ENCODE results near the gene CLEC18B.
A peak's percentile ranks its signal among the peaks of the same experiment; 100 is the strongest.
"Not testable (repeated sequence)": the region's sequence is repeated elsewhere in the genome, so short reads cannot be mapped to it uniquely, and the experiment has no call there.

The CLEC18B gene

DNA sequence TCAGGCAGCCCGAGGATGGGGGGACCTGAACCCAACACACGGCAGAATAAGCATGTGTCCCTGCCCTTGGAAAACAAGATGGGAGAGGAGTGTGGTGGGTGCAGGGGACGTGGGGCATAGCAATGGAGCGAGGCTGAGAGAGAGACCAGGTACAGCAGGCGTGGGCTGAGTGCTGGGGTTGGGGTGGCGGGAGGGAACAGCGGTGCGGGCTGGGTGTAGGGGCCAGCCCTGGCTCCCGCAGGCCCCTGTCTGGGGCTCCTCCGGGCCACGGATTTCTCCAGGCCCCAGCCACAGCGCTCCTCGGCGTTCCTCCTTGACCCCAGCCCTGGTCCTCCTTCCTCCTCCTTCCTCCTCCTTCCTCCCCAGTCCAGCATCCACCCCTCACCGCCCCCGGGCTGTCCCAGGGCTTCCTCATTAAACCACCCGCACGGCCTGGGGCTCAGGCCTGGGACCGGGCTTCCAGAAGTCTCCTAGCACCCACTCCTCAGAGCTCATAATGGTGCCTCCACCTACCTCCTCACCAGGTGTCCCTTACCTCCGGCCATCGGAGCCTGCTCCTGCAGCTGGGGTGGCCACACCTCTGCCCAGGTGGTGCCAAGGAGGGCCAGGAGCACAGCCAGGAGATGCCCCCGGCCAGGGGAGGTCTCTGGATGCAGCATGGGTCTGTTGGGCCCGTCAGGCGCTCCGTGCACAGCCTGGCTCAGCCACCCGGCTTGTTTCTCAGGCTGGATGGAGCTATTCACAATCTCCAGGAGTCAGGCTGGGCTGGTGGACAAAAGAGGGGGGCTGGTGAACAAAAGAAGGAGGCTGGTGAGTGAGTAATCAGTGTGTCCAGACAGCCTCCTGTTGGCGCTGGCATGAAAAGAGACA is at the start of gene CLEC18B:
Gene CLEC18B (minus strand): TSS at position 867 of the 870 bp plus-strand sequence. CDS start 208 bp downstream, at position 659.
- H3K27ac ChIP-seq; DNase-seq (ENCODE audit: low read depth, low spot score): not testable (repeated sequence)

- DNase-seq (ENCODE audit: low read depth, low spot score) = no peak
- no peak overlapping the region for H3K27ac ChIP-seq
Measured at GRCh38 chr16:74469946-74470478, 48.7 kb upstream of the CLEC18B start.

DNA sequence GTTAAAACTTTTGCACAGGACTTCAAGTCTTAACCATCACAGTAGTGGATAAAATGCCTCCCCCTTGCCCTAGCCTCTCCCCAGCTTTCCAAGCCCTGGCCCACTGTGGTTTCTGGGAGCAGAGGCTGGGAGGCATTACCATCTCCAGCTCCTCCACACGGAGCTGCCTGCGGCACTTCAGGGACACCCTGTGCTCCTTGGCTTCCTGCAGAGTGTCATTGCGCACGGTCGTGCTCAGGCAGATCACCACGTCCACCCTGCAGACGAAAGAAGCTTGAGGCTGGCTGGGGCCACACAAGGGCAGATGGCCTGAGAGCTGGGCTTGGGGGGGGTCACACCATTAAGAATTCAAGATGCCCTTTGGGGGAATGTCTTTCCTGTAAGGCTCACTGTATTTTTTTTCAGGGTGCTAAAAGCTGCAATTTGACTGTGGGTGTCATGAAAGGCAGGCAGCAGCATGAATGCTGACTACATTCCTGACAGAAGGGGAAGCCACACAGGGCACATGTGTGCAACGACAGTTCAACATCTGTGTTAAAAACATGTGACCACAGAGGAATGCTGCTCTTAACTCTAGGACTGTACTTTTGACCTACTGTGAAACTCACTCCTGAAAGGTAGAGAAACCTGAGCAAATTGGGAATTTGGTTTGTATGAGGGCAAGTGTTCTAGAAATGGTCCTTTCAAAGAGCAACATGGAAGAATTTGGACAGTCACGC is 47.7 kb upstream of the CLEC18B start:
- no peak for DNase-seq (ENCODE audit: low read depth, low spot score)
- H3K27ac ChIP-seq = no peak overlapping the region

DNA sequence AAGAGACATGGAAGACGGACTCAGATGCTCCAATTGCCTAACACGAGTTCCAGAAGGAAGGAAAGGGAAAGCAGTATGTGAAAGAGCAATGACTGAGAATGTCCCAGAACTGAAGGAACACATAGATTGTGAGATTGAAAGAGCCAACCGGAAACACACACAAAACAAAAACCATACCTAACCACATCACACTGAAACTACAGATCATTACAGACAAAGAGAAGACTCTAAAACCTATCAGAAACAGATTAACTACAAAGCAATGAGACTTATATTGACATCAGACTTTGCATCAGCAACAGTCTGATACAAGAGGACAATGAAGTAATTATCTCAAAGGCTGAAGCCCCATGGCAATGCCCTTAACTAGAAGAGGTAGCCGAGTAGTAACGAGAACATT is 45.6 kb upstream of the CLEC18B start:
- DNase-seq (ENCODE audit: low read depth, low spot score) = no peak
- H3K27ac ChIP-seq = no peak overlapping the region

DNA sequence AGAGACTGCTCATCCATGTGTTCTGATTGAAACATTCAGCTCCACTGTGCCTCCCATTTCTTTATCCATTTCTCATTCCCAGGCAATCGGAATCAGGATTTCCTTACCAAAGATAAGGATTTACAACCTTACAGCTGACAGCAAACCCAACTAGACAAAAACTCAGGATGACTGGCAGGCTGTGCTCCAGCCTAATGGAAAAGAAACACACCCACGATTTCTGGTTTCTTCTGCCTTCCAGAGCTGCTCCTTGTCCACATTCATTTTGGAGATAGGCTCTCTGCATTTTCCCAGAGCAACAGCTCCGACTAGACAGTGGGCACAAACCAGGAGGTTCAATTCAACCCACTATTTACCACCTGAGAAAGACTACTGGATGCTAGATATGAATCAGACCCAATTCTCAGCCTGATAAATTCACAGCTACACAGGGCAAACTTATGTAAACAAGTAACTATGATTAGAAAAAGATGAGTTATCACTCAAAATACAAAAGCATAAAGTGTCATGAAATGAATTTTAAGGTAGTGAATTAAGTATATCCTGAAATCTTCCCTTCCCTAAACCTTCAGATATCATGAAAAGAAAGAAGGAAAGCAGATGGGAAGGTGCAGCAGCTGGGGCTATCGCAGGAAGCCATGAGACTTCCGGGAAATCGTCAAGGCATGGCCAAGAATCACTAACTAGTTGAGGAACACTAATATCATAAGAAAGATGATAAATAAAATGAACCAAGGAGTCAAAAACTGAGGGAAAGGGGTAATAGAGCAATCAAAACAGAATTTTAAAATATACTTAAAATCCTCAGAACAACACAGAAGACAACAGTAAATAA is 44.8 kb upstream of the CLEC18B start:
- no peak overlapping the region for H3K27ac ChIP-seq
- no peak for DNase-seq (ENCODE audit: low read depth, low spot score)

- no peak for DNase-seq (ENCODE audit: low read depth, low spot score)
- no peak overlapping the region for H3K27ac ChIP-seq
Measured at GRCh38 chr16:74465281-74465680, 44.0 kb upstream of the CLEC18B start.

GRCh38 chr16:74463888-74464287 is 42.6 kb upstream of the CLEC18B start:
- H3K27ac ChIP-seq = peak overlapping the region; percentile 60
- DNase-seq (ENCODE audit: low read depth, low spot score) = no peak

DNA sequence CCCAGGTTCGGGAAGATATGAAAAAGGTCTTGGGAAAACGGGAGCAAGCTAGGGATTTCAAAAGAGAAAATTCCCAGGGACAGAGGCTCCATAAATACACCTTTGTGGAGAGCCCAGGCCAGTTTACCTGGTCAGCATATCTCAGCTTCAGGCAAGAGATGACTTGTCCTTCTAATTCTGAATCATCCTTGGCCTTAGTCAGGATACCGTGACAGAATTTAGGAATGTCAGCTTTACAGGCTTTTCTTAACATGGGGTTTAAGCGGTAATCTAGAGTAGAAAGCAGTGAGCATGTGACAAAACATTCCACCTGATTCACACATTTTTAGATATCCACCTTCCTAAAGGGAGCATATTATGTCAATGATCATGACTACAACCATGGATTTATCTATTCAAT is 41.1 kb upstream of the CLEC18B start:
- peak overlapping the region; percentile 60 for H3K27ac ChIP-seq
- peak; percentile 64 for DNase-seq (ENCODE audit: low read depth, low spot score)

- DNase-seq (ENCODE audit: low read depth, low spot score) = no peak
- H3K27ac ChIP-seq = peak overlapping the region; percentile 60
Measured at GRCh38 chr16:74461826-74462225, 40.5 kb upstream of the CLEC18B start.

GRCh38 chr16:74460542-74460941 is 39.3 kb upstream of the CLEC18B start:
- H3K27ac ChIP-seq = no peak overlapping the region
- no peak for DNase-seq (ENCODE audit: low read depth, low spot score)

GRCh38 chr16:74456290-74456625 is 35.0 kb upstream of the CLEC18B start:
- DNase-seq (ENCODE audit: low read depth, low spot score) = no peak

GRCh38 chr16:74455619-74456289 is 34.5 kb upstream of the CLEC18B start:
- peak overlapping the region; percentile 89 for H3K27ac ChIP-seq

More at GRCh38 chr16:74456290-74456625, 35.0 kb upstream of the CLEC18B start:
- H3K27ac ChIP-seq = peak overlapping the region; percentile 89

DNA sequence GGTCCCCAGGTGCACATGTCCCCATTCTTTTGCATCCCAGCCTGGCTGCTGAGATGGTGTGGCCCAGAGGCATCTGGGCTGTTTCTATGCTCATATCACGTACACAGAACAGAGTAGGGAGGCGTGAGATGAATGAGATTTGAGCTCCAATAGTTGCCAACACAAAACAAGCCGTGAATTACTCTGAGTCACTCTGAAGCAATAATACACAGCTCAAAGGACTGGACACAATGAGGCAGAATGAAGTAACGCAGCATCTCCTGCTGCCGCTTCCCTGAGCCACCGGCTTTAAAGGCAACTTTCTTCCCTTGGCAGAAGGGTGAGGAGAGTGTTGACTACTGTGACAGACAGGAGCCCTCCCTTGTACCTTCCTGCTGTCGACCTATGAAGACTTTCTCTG is 33.9 kb upstream of the CLEC18B start:
- peak overlapping the region; percentile 89 for H3K27ac ChIP-seq
- DNase-seq (ENCODE audit: low read depth, low spot score) = peak; percentile 49

More at GRCh38 chr16:74455619-74456289, 34.5 kb upstream of the CLEC18B start:
- peak; percentile 12 for DNase-seq (ENCODE audit: low read depth, low spot score)

DNA sequence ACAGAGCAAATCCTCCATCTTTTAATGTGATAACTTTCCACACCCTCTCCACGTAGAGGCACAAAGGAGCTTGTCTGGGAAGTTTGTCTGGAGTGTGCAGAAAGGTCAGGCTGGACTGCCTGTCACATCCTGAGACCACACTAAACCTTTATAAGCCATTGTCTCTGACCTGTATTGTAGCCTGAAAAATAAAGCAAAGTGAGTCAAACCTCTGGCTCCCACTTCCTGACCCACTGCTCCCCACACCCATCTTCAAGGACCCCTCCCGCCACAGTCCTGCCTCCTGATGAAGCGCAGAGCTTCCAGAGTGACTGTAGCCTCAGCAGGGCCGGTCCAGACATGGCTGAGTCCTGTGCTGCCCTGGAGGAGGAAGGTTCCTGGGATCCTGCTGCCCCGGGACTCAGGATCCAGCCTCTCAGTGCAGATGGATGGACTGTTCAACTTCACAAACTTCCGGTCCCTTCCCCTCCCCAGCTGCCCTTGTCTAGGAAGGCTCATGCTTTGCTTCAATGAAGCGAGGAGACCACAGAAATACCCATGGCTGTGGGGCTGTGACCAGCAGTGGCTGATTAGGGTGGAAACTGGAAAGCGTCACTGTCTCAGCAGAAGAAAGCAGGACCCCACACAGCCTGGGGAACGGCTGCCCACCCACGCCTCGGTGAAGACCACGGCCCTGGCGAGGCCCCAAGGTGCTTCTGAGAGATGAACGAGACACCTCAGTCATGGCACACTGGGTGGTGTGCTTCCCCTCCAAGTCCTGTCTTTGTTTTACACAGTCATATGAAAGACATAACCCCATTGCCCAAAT is 30.9 kb upstream of the CLEC18B start:
- DNase-seq (ENCODE audit: low read depth, low spot score) = no peak

DNA sequence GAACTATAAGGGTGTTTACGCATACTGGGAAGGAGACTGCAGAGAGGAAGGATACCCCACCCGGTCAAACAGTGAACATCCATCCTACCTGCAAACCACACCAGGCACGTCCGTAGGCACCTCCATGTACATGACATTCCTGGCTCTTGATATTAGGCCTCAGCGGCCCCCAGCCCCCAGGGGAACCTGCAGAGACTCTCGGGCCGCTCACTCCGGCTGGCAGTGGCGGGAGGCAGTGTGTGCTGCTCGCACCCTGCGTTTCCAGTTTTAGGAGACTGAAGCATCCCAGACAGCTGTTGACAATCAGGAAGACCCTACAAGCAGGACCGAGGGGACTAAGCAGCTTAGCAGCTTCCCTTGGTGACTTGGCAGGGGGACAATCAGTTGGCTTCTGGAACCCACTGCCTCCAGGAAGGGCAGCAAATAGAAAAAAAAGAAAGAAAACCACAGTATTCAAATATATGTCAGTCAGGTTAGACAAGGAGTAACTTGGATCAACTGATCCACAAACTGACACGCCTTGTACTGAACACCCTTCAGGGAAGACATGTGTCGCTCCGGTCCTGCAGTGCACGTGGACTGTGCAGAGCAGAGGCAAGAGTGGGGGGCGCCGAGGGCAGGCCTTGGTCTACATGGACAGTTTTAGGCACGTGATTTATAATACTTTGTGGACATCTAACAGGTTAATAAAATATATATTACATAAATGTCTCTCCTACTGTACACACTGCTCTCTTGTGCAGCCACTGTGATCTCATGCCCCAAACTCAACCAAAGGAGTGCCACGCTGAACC is 29.9 kb upstream of the CLEC18B start:
- peak overlapping the region; percentile 95 for H3K27ac ChIP-seq
- DNase-seq (ENCODE audit: low read depth, low spot score) = no peak

More for the DNA sequence above, 30.9 kb upstream of the CLEC18B start:
- no peak overlapping the region for H3K27ac ChIP-seq

DNA sequence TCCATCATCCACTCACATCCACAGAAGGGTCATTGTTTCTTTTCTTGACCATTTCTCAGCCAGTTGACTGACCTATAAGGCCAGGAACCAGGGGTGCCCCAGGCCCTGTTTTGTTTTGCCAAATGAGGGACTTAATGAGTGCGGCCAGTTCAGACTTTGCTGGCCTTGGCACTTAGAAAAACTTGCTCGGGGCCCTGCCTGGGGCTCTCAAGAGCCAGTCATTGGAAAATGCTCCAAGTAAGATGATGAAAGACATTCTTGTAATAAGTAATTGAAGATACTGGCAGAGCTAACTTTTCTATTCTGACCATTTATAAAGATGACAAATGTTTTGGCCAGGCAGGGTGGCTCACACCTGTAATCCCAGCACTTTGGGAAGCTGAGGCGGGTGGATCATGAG is 29.0 kb upstream of the CLEC18B start:
- peak overlapping the region; percentile 95 for H3K27ac ChIP-seq
- DNase-seq (ENCODE audit: low read depth, low spot score) = no peak

- peak overlapping the region; percentile 95 for H3K27ac ChIP-seq
- DNase-seq (ENCODE audit: low read depth, low spot score) = no peak
Measured at GRCh38 chr16:74449470-74449869, 28.2 kb upstream of the CLEC18B start.

DNA sequence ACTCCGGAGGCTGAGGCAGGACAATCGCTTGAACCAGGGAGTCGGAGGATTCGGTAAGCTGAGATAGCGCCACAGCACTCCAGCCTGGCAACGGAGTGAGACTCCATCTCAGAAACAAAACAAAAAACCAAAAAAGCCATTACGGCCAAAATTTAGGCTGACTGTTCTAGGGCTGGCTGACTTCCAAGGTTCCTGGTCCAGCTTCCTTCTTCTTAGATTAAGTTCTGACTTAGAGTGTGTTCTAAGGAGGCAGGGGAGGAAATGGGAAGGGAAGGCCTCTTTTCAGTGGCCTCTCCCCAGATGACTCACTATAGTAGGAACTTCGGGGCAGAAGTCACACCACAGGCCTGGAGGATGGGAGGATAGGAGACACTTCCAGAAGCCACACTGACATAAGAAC is 27.7 kb upstream of the CLEC18B start:
- no peak for DNase-seq (ENCODE audit: low read depth, low spot score)
- peak overlapping the region; percentile 95 for H3K27ac ChIP-seq
